OCI-LY1 (cell line): Measurements from ENCODE around the gene NR3C1.

Experiments
- H2AFZ ChIP-seq: fragments of 200-600 bp; sonication (generic), shearing (Covaris generic); 2 replicates; pipeline ENCODE4 v1.6.0; 2014; ENCODE audit warnings: antibody characterized with exemption, mild to moderate bottlenecking, low read length
- H3F3A ChIP-seq: fragments of 200-600 bp; sonication (generic), shearing (Covaris generic); 2 replicates; pipeline ENCODE4 v1.6.0; 2014; ENCODE audit warnings: mild to moderate bottlenecking, antibody characterized with exemption, low read length, moderate library complexity; ENCODE audit not compliant: insufficient read depth
- H3K27ac ChIP-seq: fragments of 200-600 bp; sonication (generic); 2 replicates; pipeline ENCODE4 v1.5.1; 2014; ENCODE audit warnings: low read length, mixed run types, mild to moderate bottlenecking, low read depth; ENCODE audit not compliant: poor library complexity, severe bottlenecking
- H3K27me3 ChIP-seq: fragments of 200-600 bp; sonication (generic); 2 replicates; pipeline ENCODE4 v1.6.0; 2014; ENCODE audit warnings: antibody characterized with exemption, mild to moderate bottlenecking, low read length, moderate library complexity; ENCODE audit not compliant: insufficient read depth
- H3K36me3 ChIP-seq: fragments of 200-600 bp; sonication (generic); 2 replicates; pipeline ENCODE4 v1.6.1; 2014; ENCODE audit warnings: mild to moderate bottlenecking, antibody characterized with exemption, low read length, moderate library complexity, mixed read lengths; ENCODE audit not compliant: insufficient read depth
- H3K4me1 ChIP-seq: fragments of 200-600 bp; sonication (generic); 2 replicates; pipeline ENCODE4 v1.5.1; 2014; ENCODE audit warnings: mild to moderate bottlenecking, low read length, moderate library complexity; ENCODE audit not compliant: insufficient read depth, severe bottlenecking
- H3K4me2 ChIP-seq: fragments of 200-600 bp; sonication (generic), shearing (Covaris generic); 2 replicates; pipeline ENCODE4 v1.6.1; 2014; ENCODE audit warnings: low read length
- H3K4me3 ChIP-seq: fragments of 200-600 bp; sonication (generic); 2 replicates; pipeline ENCODE4 v1.5.1; 2014; ENCODE audit warnings: low read length, low read depth, mild to moderate bottlenecking, mixed read lengths; ENCODE audit not compliant: poor library complexity, severe bottlenecking
- H3K79me2 ChIP-seq: fragments of 200-600 bp; shearing (Covaris generic); 2 replicates; pipeline ENCODE4 v1.6.1; 2016; ENCODE audit warnings: mixed run types, low read length, mixed read lengths; ENCODE audit not compliant: insufficient read depth
- H3K9ac ChIP-seq: fragments of 200-600 bp; sonication (generic), shearing (Covaris generic); 2 replicates; pipeline ENCODE4 v1.6.1; 2014; ENCODE audit warnings: mild to moderate bottlenecking, low read length, mixed read lengths
- H3K9me2 ChIP-seq: fragments of 200-600 bp; sonication (generic), shearing (Covaris generic); 2 replicates; pipeline ENCODE4 v1.6.1; 2014; ENCODE audit warnings: low read depth, mild to moderate bottlenecking, low read length, mixed read lengths
- H3K9me3 ChIP-seq: fragments of 200-600 bp; shearing (Covaris generic); 2 replicates; pipeline ENCODE4 v1.6.1; 2014; ENCODE audit warnings: low read length, mixed read lengths
- H4K20me1 ChIP-seq: fragments of 200-600 bp; sonication (generic), shearing (Covaris generic); 2 replicates; pipeline ENCODE4 v1.6.0; 2016; ENCODE audit warnings: mild to moderate bottlenecking, low read length; ENCODE audit not compliant: insufficient read depth
- CTCF ChIP-seq: fragments of 200-600 bp; sonication (generic), shearing (Covaris generic); IDR thresholded peaks from 2 replicates; pipeline ENCODE4 v1.5.1; 2017; ENCODE audit warnings: mild to moderate bottlenecking, antibody characterized with exemption, low read length, moderate library complexity, mixed read lengths
- EZH2 ChIP-seq: fragments of 200-600 bp; sonication (generic), shearing (Covaris generic); IDR thresholded peaks from 2 replicates; pipeline ENCODE4 v1.8.0; 2017; ENCODE audit warnings: borderline replicate concordance, mixed run types, mild to moderate bottlenecking, antibody characterized with exemption, low read length, moderate library complexity, mixed read lengths

NR3C1 gene

DNA sequence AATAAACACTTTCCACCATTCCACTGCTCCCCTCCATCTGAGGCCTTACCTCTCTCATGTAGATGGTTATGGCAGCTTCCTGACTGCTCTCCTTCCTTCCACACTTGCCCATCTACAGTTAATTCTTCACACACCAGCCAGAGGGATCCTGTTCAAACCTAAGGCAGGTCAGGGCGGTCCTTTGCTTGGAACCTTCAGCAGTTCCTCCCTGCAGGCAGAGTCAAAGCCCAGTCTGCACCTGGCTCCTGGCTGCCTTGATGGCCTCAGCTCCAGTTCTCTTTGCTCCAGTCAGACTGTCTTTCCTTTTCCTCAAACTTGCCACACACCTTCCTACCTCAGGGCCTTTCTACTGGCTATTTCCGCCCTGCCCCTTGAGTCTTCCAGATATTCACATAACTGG is 30.2 kb upstream of the NR3C1 start:
- Histone ChIP-seq H3K9me3 (no peaks in the 10 kb centered on the region), H3K9ac (peak overlapping the region; percentile 89), H3K4me2 (peak overlapping the region; percentile 68), H3K36me3 (peaks cover 9% of the 10 kb centered on the region), H3K27ac (peak overlapping the region; percentile 99), H3K79me2 (peaks cover 20% of the 10 kb centered on the region), H2AFZ (no peak overlapping the region), H3K4me1 (peaks cover 72% of the 10 kb centered on the region), H4K20me1 (no peaks in the 10 kb centered on the region), H3F3A (peaks cover 5% of the 10 kb centered on the region; the same call in 1 of the 2 replicates), H3K4me3 (peak overlapping the region; percentile 60), H3K9me2 (no peaks in the 10 kb centered on the region), H3K27me3 (no peaks in the 10 kb centered on the region)
- no peak for TF ChIP-seq CTCF
- no peak for TF ChIP-seq EZH2

- H3K9ac ChIP-seq = peak overlapping the region; percentile 80
- H3K4me1 ChIP-seq = peaks cover 72% of the 10 kb centered on the region
- H3K79me2 ChIP-seq = peaks cover 20% of the 10 kb centered on the region
- no peaks in the 10 kb centered on the region for H3K9me2 ChIP-seq
- peak overlapping the region; percentile 68; the same call in 1 of the 2 replicates for H2AFZ ChIP-seq
- peaks cover 5% of the 10 kb centered on the region; the same call in 1 of the 2 replicates for H3F3A ChIP-seq
- H3K4me2 ChIP-seq = peak overlapping the region; percentile 96
- H3K27me3 ChIP-seq = no peaks in the 10 kb centered on the region
- H3K4me3 ChIP-seq = peak overlapping the region; percentile 60
- H4K20me1 ChIP-seq = no peaks in the 10 kb centered on the region
- no peaks in the 10 kb centered on the region for H3K9me3 ChIP-seq
- peak overlapping the region; percentile 99 for H3K27ac ChIP-seq
- H3K36me3 ChIP-seq = peaks cover 19% of the 10 kb centered on the region
- no peak for TF ChIP-seq EZH2
- TF ChIP-seq CTCF = no peak
These were observed 29.3 kb upstream of the NR3C1 start for GRCh38 chr5:143432658-143433239.

- Histone ChIP-seq H3K4me2 (peak overlapping the region; percentile 96), H3K79me2 (peaks cover 20% of the 10 kb centered on the region)
These were observed 28.3 kb upstream of the NR3C1 start for GRCh38 chr5:143431789-143432188.

More at GRCh38 chr5:143431789-143432188, 28.3 kb upstream of the NR3C1 start:
- Histone ChIP-seq H3K4me1 (peaks cover 63% of the 10 kb centered on the region), H3K36me3 (peaks cover 28% of the 10 kb centered on the region), H3K4me3 (peak overlapping the region; percentile 60), H3K9me2 (no peaks in the 10 kb centered on the region), H2AFZ (no peak overlapping the region), H3K27ac (peak overlapping the region; percentile 99), H3K27me3 (no peaks in the 10 kb centered on the region), H3F3A (peaks cover 5% of the 10 kb centered on the region; the same call in 1 of the 2 replicates), H3K9me3 (peaks cover 4% of the 10 kb centered on the region; the same call in 1 of the 2 replicates), H3K9ac (peak overlapping the region; percentile 80), H4K20me1 (no peaks in the 10 kb centered on the region)
- TF ChIP-seq EZH2 (no peak), CTCF (no peak)
